Stimulated activated CD4-positive, alpha-beta T cell treated with anti-CD3 and anti-CD28 coated beads, Interleukin-12 subunit alpha, Interleukin-12 subunit beta, amount 100 ng/mL, for 48 hours (primary cell): ENCODE results near the gene VPS18.
"Not testable (repeated sequence)": the region's sequence is repeated elsewhere in the genome, so short reads cannot be mapped to it uniquely, and the experiment has no call there.

Source experiments
- DNase-seq, 3 donors: peaks; one replicate each; pipeline ENCODE4 v3.0.0-alpha.2; 2020; ENCODE audit warnings: low read depth in 2 of 3, low spot score in 1 of 3

The VPS18 gene

GRCh38 chr15:40893733-40894680 is at the start of gene VPS18:
TSS of gene VPS18 (plus strand) at chr15:40894450. CDS start at chr15:40894769, 319 bp downstream.
- peak; percentile 98 to 100 (median 98) for DNase-seq

GRCh38 chr15:40844696-40845030 is 49.6 kb upstream of the VPS18 start:
- DNase-seq: peak in 2 of 3 donors; percentile 22 to 32

- no peak for DNase-seq
Observed at GRCh38 chr15:40845036-40845435, 49.2 kb upstream of the VPS18 start.

GRCh38 chr15:40845511-40846284 is 48.6 kb upstream of the VPS18 start:
- no peak for DNase-seq

- no peak for DNase-seq
Observed at GRCh38 chr15:40846841-40847222, 47.4 kb upstream of the VPS18 start.

GRCh38 chr15:40847223-40847961 is 46.9 kb upstream of the VPS18 start:
- DNase-seq: no peak

- no peak for DNase-seq
Observed at GRCh38 chr15:40850576-40851112, 43.6 kb upstream of the VPS18 start.

GRCh38 chr15:40852529-40852928 is 41.7 kb upstream of the VPS18 start:
- DNase-seq: no peak

- no peak for DNase-seq
Observed at GRCh38 chr15:40853241-40853890, 40.9 kb upstream of the VPS18 start.

GRCh38 chr15:40854161-40854560 is 40.1 kb upstream of the VPS18 start:
- no peak for DNase-seq

- no peak for DNase-seq
Observed at GRCh38 chr15:40855706-40856234, 38.5 kb upstream of the VPS18 start.

GRCh38 chr15:40856746-40857145 is 37.5 kb upstream of the VPS18 start:
- no peak for DNase-seq

- peak; percentile 71 to 92 (median 71) for DNase-seq
Observed at GRCh38 chr15:40857601-40858341, 36.5 kb upstream of the VPS18 start.

- no peak for DNase-seq
Observed at GRCh38 chr15:40858706-40859105, 35.5 kb upstream of the VPS18 start.

GRCh38 chr15:40859206-40859851 is 34.9 kb upstream of the VPS18 start:
- peak; percentile 81 to 87 (median 82) for DNase-seq

GRCh38 chr15:40861147-40861546 is 33.1 kb upstream of the VPS18 start:
- DNase-seq: not testable (repeated sequence)

- no peak for DNase-seq
Observed at GRCh38 chr15:40863660-40864270, 30.5 kb upstream of the VPS18 start.

GRCh38 chr15:40867199-40867598 is 27.1 kb upstream of the VPS18 start:
- DNase-seq: no peak

GRCh38 chr15:40869686-40870085 is 24.6 kb upstream of the VPS18 start:
- DNase-seq: no peak
